K562 (cell line): ENCODE data around the gene LY6G5B. TPM values are rescaled to one million over a fixed set of nuclear protein-coding genes. Genes with fewer than 3 reads are reported as not detected.
A peak's percentile ranks its signal among the peaks of the same experiment; 100 is the strongest.

Experiments
- ATF6 ChIP-seq: sonication (generic); formaldehyde crosslinking; IDR thresholded peaks from 2 replicates; pipeline ENCODE4 v1.4.0; 2020; ENCODE audit warnings: mild to moderate bottlenecking, missing genetic modification reagents
- CEBPG ChIP-seq, 3 experiments: fragments of 200-800 bp in 1 of 3; sonication (Bioruptor generic) in 1 of 3; sonication (generic) in 1 of 3; formaldehyde crosslinking in 1 of 3; IDR thresholded peaks in 2 of 3; conservative IDR thresholded peaks in 1 of 3; 2 replicates each; pipeline versions ENCODE4 v1.6.1 to v1.8.0; 2016 to 2022; ENCODE audit warnings: missing compliant biosample characterization in 2 of 3, missing genetic modification characterization in 2 of 3, mild to moderate bottlenecking in 1 of 3, missing genetic modification reagents in 1 of 3
- E2F5 ChIP-seq: sonication (generic); formaldehyde crosslinking; IDR thresholded peaks from 2 replicates; pipeline ENCODE4 v1.8.0; 2022; ENCODE audit warnings: mild to moderate bottlenecking, missing genetic modification reagents
- HMBOX1 ChIP-seq: sonication (generic); IDR thresholded peaks from 2 replicates; pipeline ENCODE4 v1.6.1; 2016
- IRF9 ChIP-seq: fragments of 450-650 bp; IDR thresholded peaks from 2 replicates; pipeline ENCODE4 v1.6.1; 2016; ENCODE audit warnings: missing biosample characterization, missing genetic modification characterization
- JUNB ChIP-seq: fragments of 450-650 bp; formaldehyde crosslinking; conservative IDR thresholded peaks from 2 replicates; pipeline ENCODE4 v1.4.0; 2020; ENCODE audit warnings: mild to moderate bottlenecking
- KDM1A ChIP-seq, 2 experiments: fragments of 450-650 bp; IDR thresholded peaks; 2 replicates each; pipeline ENCODE4 v1.6.1; 2016; ENCODE audit warnings: mild to moderate bottlenecking in 2 of 2
- MTA1 ChIP-seq: fragments of 450-650 bp; IDR thresholded peaks from 2 replicates; pipeline ENCODE4 v1.6.1; 2017; ENCODE audit warnings: borderline replicate concordance
- MYC ChIP-seq, 2 experiments: fragments of 250-450 bp in 1 of 2; sonication (Bioruptor Pico) in 1 of 2; IDR thresholded peaks; 2 replicates each; pipeline versions ENCODE4 v1.5.1 to v1.6.1; 2012 to 2021; ENCODE audit warnings: low read depth in 2 of 2, borderline replicate concordance in 1 of 2, improper control_type of control experiment in 1 of 2, low read length in 1 of 2, mild to moderate bottlenecking in 1 of 2, moderate library complexity in 1 of 2
- PCBP1 ChIP-seq: fragments of 200-400 bp; formaldehyde crosslinking; IDR thresholded peaks from 2 replicates; pipeline ENCODE4 v1.6.1; 2018; ENCODE audit warnings: mild to moderate bottlenecking, low read depth, low read length; ENCODE audit not compliant: poor library complexity, severe bottlenecking
- PHB ChIP-seq: fragments of 250-450 bp; sonication (Bioruptor Pico); IDR thresholded peaks from 2 replicates; pipeline ENCODE4 v1.5.0; 2021
- POLR2AphosphoS5 ChIP-seq: IDR thresholded peaks from 2 replicates; pipeline ENCODE4 v1.6.1; 2011; ENCODE audit warnings: mild to moderate bottlenecking, low read depth, low read length, moderate library complexity; ENCODE audit not compliant: control insufficient read depth, insufficient read depth
- SMARCC2 ChIP-seq: fragments of 450-650 bp; IDR thresholded peaks from 2 replicates; pipeline ENCODE4 v1.6.1; 2017; ENCODE audit warnings: antibody characterized with exemption, moderate library complexity, mild to moderate bottlenecking, low read depth
- TCFL5 ChIP-seq: fragments of 250-450 bp; sonication (Bioruptor Pico); conservative IDR thresholded peaks from 2 replicates; pipeline ENCODE4 v1.6.1; 2021; ENCODE audit warnings: mild to moderate bottlenecking, moderate library complexity, matching md5 sums
- TFAM ChIP-seq: fragments of 250-450 bp; sonication (Bioruptor Pico); conservative IDR thresholded peaks from 2 replicates; pipeline ENCODE4 v1.5.0; 2021; ENCODE audit warnings: mild to moderate bottlenecking, moderate library complexity
- THAP12 ChIP-seq: fragments of 250-450 bp; sonication (Bioruptor Pico); IDR thresholded peaks from 2 replicates; pipeline ENCODE4 v1.9.0; 2021; ENCODE audit warnings: mild to moderate bottlenecking, inconsistent platforms
- ZBTB8A ChIP-seq: fragments of 450-650 bp; IDR thresholded peaks from 2 replicates; pipeline ENCODE4 v1.6.1; 2018; ENCODE audit warnings: mild to moderate bottlenecking, moderate library complexity; ENCODE audit not compliant: partially characterized antibody
- ZNF212 ChIP-seq: fragments of 450-650 bp; formaldehyde crosslinking; IDR thresholded peaks from 2 replicates; pipeline ENCODE4 v1.4.0; 2020; ENCODE audit warnings: mild to moderate bottlenecking
- polyA plus RNA-seq, 8 experiments: library from polyadenylated mRNA; depleted of rRNA in 4 of 8; stranded (reverse) in 5 of 8; unstranded in 3 of 8; fragments of >200 nt; fragmentation: Nextera tagmentation in 2 of 8; fragmentation: Illumina TruSeq in 1 of 8; extraction: Ambion mirVana in 2 of 8; extraction: Trizol in 1 of 8; gene quantifications; 2 replicates each; pipeline versions ENCODE4 v1.2.1 to v1.2.3, GENCODE V29; 2011 to 2014; ENCODE audit warnings: inconsistent platforms in 1 of 8, missing spikeins in 1 of 8
- total RNA-seq, 7 experiments: library from RNA; depleted of rRNA in 6 of 7; stranded (reverse); fragments of >200 nt in 6 of 7; fragmentation: Illumina TruSeq in 2 of 7; extraction: Trizol in 2 of 7; gene quantifications; 2 replicates each; pipeline versions ENCODE4 v1.2.1 to v1.2.3, GENCODE V29; 2011 to 2021; ENCODE audit warnings: low replicate concordance in 1 of 7

LY6G5B gene
- total and polyA plus RNA-seq, 9 of the 15 experiments (the other 6 are each of a cell fraction or from before 2014, with no cell fraction given) = 6.0 to 27.0 (median 7.5) TPM

GRCh38 chr6:31702819-31703716 is 33.3 kb downstream of the LY6G5B start, which contains the start of gene ABHD16A (continued):
- TF ChIP-seq E2F5 = 0 out of 2 replicates have a peak, but pooled peaks have one; percentile 55
- no peak for TF ChIP-seq ZBTB8A
- TF ChIP-seq MYC (IDR thresholded peaks at IDR 0.05; ENCODE audit: low read depth, low read length) = peak; percentile 83
- peak; percentile 83; the same call in 1 of the 2 replicates for TF ChIP-seq MYC (CRISPR knock-in tag; IDR thresholded peaks at IDR 0.05; ENCODE audit: borderline replicate concordance, low read depth)
- peak; percentile 82 for TF ChIP-seq SMARCC2
- TF ChIP-seq IRF9 (tag) = peak; percentile 84
- peak; percentile 82; the same call in 1 of the 2 replicates for TF ChIP-seq PHB (CRISPR knock-in tag)
- peak; percentile 85 for TF ChIP-seq ATF6 (CRISPR knock-in tag)
- peak; percentile 19 for TF ChIP-seq PCBP1
- TF ChIP-seq JUNB = no peak
- TF ChIP-seq KDM1A (IDR thresholded peaks at IDR 0.05) = no peak
- TF ChIP-seq MTA1 = peak; percentile 71
- TF ChIP-seq TCFL5 (CRISPR knock-in tag) = no peak; the same call in 1 of the 2 replicates
- TF ChIP-seq POLR2AphosphoS5 = peak; percentile 91
- peak; percentile 99 for TF ChIP-seq CEBPG (CRISPR knock-in tag; IDR thresholded peaks at IDR 0.05)
- peak; percentile 99 to 100 for TF ChIP-seq CEBPG (tag; conservative IDR thresholded peaks at IDR 0.05 in 1 of 2, IDR thresholded peaks at IDR 0.05 in 1 of 2)
- 0 out of 2 replicates have a peak, but pooled peaks have one; percentile 41 for TF ChIP-seq HMBOX1
- no peak for TF ChIP-seq TFAM
- TF ChIP-seq THAP12 (CRISPR knock-in tag) = peak; percentile 87
- TF ChIP-seq ZNF212 (CRISPR knock-in tag) = peak; percentile 84; the same call in 1 of the 2 replicates
